HepG2 (cell line): ENCODE measurements around the gene TNFAIP3. TPM values are rescaled to one million over a fixed set of nuclear protein-coding genes. Genes with fewer than 3 reads are reported as not detected.

Experiments
- ATAC-seq: fragments of 200-7000 bp; cut with Tn5 transposase; 3 replicates; pipeline ENCODE4 v1.9.1; 2020; ENCODE audit warnings: mild to moderate bottlenecking, moderate library complexity
- BruUV-seq: library from RNA; stranded (reverse); fragments of 400-500 nt; replicated peaks from 2 replicates; lab custom pipeline; 2021; lab: Mats Ljungman, UMichigan
- CTCF ChIA-PET: fragments of 300-600 bp; formaldehyde crosslinking; extraction: SDS; loops from one replicate; lab custom pipeline; 2021; ENCODE audit warnings: low total read pairs, inconsistent platforms, low intra/inter-chr PET ratio; lab: Yijun Ruan, JAX
- POLR2A ChIA-PET: fragments of 350-600 bp; sonication (Branson Sonifier 250); formaldehyde crosslinking; loops from one replicate; lab custom pipeline; 2020; ENCODE audit warnings: antibody characterized with exemption, inconsistent platforms; lab: Yijun Ruan, JAX
- DNase-seq: peaks from one replicate; pipeline ENCODE4 v3.0.0-alpha.2; 2015; ENCODE audit warnings: low spot score
- FAIRE-seq: peaks from 3 replicates; lab custom pipeline; 2011; peaks lifted over from hg19 to GRCh38; lab: Jason Lieb, UNC
- H2AFZ ChIP-seq: one replicate; pipeline ENCODE4 v1.6.1; 2011; ENCODE audit warnings: low read length, inconsistent platforms
- H3K27ac ChIP-seq: fragments of 300-600 bp; 3 replicates; pipeline ENCODE4 v1.8.0; 2011; ENCODE audit warnings: mixed run types, mild to moderate bottlenecking, mixed read lengths, low read length, inconsistent platforms; ENCODE audit not compliant: insufficient read depth; ENCODE audit errors: extremely low read length
- H3K27me3 ChIP-seq, 2 experiments: fragments of 200-600 bp in 1 of 2; 2 replicates in 1 of 2; 3 replicates in 1 of 2; pipeline versions ENCODE4 v1.6.0 to v1.8.0; 2011; ENCODE audit warnings: low read length in 2 of 2, mild to moderate bottlenecking in 2 of 2, moderate library complexity in 2 of 2, inconsistent platforms in 1 of 2; ENCODE audit not compliant: insufficient read depth in 2 of 2, control insufficient read depth in 1 of 2
- H3K36me3 ChIP-seq, 2 experiments: fragments of 200-600 bp in 1 of 2; replicated peaks in 1 of 2; 2 replicates in 1 of 2; 3 replicates in 1 of 2; pipeline versions ENCODE4 v1.5.1 to v1.8.0; 2011; ENCODE audit warnings: low read length in 2 of 2, inconsistent platforms in 1 of 2; ENCODE audit not compliant: insufficient read depth in 2 of 2, control insufficient read depth in 1 of 2
- H3K4me1 ChIP-seq: 2 replicates; pipeline ENCODE4 v1.5.1; 2012; ENCODE audit warnings: low read length, inconsistent platforms; ENCODE audit not compliant: insufficient read depth
- H3K4me2 ChIP-seq: 2 replicates; pipeline ENCODE4 v1.6.0; 2011; ENCODE audit warnings: low read depth, low read length, inconsistent platforms
- H3K4me3 ChIP-seq, 3 experiments: fragments of 200-600 bp in 1 of 3; sonication (generic), shearing (Covaris generic) in 1 of 3; replicated peaks in 1 of 3; 2 replicates each; pipeline ENCODE4 v1.5.1; 2011 to 2016; ENCODE audit warnings: low read length in 3 of 3, inconsistent platforms in 2 of 3, low read depth in 2 of 3, mild to moderate bottlenecking in 2 of 3, control low read depth in 1 of 3, mixed read lengths in 1 of 3; ENCODE audit not compliant: insufficient read depth in 1 of 3
- H3K79me2 ChIP-seq: one replicate; pipeline ENCODE4 v1.6.1; 2011; ENCODE audit warnings: low read length, inconsistent platforms; ENCODE audit not compliant: insufficient read depth
- H3K9ac ChIP-seq: 2 replicates; pipeline ENCODE4 v1.6.0; 2011; ENCODE audit warnings: mild to moderate bottlenecking, low read depth, low read length, inconsistent platforms; ENCODE audit not compliant: insufficient read depth
- H3K9me3 ChIP-seq: 2 replicates; pipeline ENCODE4 v1.5.1; 2012; ENCODE audit warnings: mild to moderate bottlenecking, low read length
- H4K20me1 ChIP-seq: 2 replicates; pipeline ENCODE4 v1.6.0; 2011; ENCODE audit warnings: inconsistent platforms, mild to moderate bottlenecking, low read length, moderate library complexity; ENCODE audit not compliant: insufficient read depth
- BCL3 ChIP-seq: sonication (generic); formaldehyde crosslinking; IDR thresholded peaks from 2 replicates; pipeline ENCODE4 v1.5.1; 2020; ENCODE audit warnings: mild to moderate bottlenecking, missing genetic modification reagents, moderate library complexity
- ETV6 ChIP-seq: sonication (generic); formaldehyde crosslinking; conservative IDR thresholded peaks from 2 replicates; pipeline ENCODE4 v1.4.0; 2020; ENCODE audit warnings: missing genetic modification reagents
- FOXA3 ChIP-seq: IDR thresholded peaks from 2 replicates; pipeline ENCODE4 v1.6.1; 2016; ENCODE audit warnings: missing genetic modification reagents, missing compliant biosample characterization
- ZNF652 ChIP-seq: IDR thresholded peaks from 2 replicates; pipeline ENCODE4 v1.6.1; 2016; ENCODE audit warnings: low read depth, borderline replicate concordance
- ZNF816 ChIP-seq: sonication (generic); formaldehyde crosslinking; IDR thresholded peaks from 2 replicates; pipeline ENCODE4 v1.8.0; 2022; ENCODE audit warnings: missing genetic modification reagents, mild to moderate bottlenecking, borderline replicate concordance
- WGBS: methylation state at CpG from one replicate; pipeline ENCODE4 v1.1.6; 2017; ENCODE audit warnings: low lambda C conversion rate; 5-methylcytosine and 5-hydroxymethylcytosine counted together
- in situ Hi-C: cut with HindIII; loops from 2 replicates; pipeline ENCODE4 v1.10.0; 2017; ENCODE audit warnings: low pct_unique_long_range_greater_than_20kb; ENCODE audit not compliant: extremely low pct_ligation_motif_present
- intact Hi-C: fragments of 100-400 bp; cut with micrococcal nuclease; formaldehyde crosslinking; loops from one replicate; pipeline ENCODE4 v1.10.0; 2022; ENCODE audit not compliant: unreplicated experiment
- polyA plus RNA-seq, 8 experiments: library from polyadenylated mRNA; depleted of rRNA in 3 of 8; stranded (reverse) in 7 of 8; unstranded in 1 of 8; fragments of >200 nt; fragmentation: Illumina TruSeq in 4 of 8; extraction: Trizol in 4 of 8; gene quantifications; 2 replicates each; pipeline versions ENCODE4 v1.2.1 to v1.2.3, GENCODE V29; 2011 to 2016; ENCODE audit warnings: low read depth in 4 of 8, missing spikeins in 1 of 8, mixed read lengths in 1 of 8; ENCODE audit not compliant: insufficient read depth in 1 of 8
- total RNA-seq, 5 experiments: library from RNA; depleted of rRNA; stranded (reverse); fragments of >200 nt; fragmentation: Illumina TruSeq; extraction: Trizol; gene quantifications; 2 replicates each; pipeline ENCODE4 v1.2.3, GENCODE V29; 2016; ENCODE audit warnings: low read depth in 1 of 5

The TNFAIP3 gene
- total and polyA plus RNA-seq, 2 of the 13 experiments (the other 11 are each of a cell fraction or from before 2014, with no cell fraction given): 28.2 to 47.1 TPM

DNA sequence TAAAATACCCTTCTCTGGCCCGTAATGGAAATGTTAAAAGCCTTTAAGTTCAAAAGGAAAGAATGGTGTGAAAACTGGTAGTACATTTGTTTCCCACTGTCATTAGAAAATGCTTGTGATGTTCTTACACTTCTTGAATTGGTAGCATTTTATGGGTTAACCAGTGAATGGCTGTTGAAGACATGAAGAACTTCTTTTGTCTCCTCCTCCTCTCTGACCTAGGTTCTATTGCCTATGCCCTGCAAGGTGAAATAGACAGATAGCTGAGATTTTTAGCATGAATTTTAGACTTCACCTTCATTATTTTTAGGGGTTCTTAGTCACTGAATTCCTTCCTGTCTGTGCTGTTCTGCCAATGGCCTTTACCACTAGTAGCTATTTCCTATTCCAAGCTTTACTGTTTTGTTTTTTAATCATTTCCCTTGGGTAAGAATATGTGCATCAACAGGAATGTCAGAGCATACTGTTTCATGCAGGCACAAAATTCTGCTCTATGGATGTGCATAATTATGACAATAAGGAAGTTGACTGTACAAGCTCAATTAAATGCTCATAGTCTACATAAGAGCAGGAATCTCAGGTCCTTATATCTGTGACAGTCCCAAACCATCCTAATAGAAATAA is 4.9 kb downstream of the TNFAIP3 start:
- Histone ChIP-seq H3K27me3 (no peaks in the 10 kb centered on the region; a peak in 1 of 5 replicates), H3K4me1 (peaks cover 69% of the 10 kb centered on the region), H3K79me2 (peaks cover 93% of the 10 kb centered on the region), H3K36me3 (peaks cover 24 to 56% of the 10 kb centered on the region in 2 experiments), H3K27ac (peak overlapping the region; percentile 31), H2AFZ (no peak overlapping the region), H3K9me3 (no peaks in the 10 kb centered on the region), H3K4me3 (peak overlapping the region; percentile 75 to 100 (median 92); a peak in 5 of 6 replicates), H3K9ac (peak overlapping the region; percentile 14; the same call in 1 of the 2 replicates), H4K20me1 (peaks cover 56% of the 10 kb centered on the region), H3K4me2 (peak overlapping the region; percentile 96)
- no peak for FAIRE-seq
- 87% methylated on average over 1 of the region's 1 CpG for WGBS
- TF ChIP-seq ZNF652 (CRISPR knock-in tag) (peak; percentile 81), BCL3 (CRISPR knock-in tag) (no peak)
- ChIA-PET CTCF (interaction anchor here (0.6 kb wide), 1 partner anchor 174 kb away, joined by 3 read pairs; no protein-coding TSS in a partner anchor), POLR2A (interaction anchor here (0.9 to 3.3 kb wide), 7 partner anchors 77 to 174 kb away, joined by 3 to 15 read pairs (median 4); no protein-coding TSS in a partner anchor)
- DNase-seq: no peak
- BruUV-seq: no TSS peak
- intact Hi-C loops: loop anchor here (5.0 kb wide), 1 partner anchor 235 kb away; the partner anchor contains the start of gene PERP
- in situ Hi-C loops: no loop called here
- ATAC-seq: no peak

DNA sequence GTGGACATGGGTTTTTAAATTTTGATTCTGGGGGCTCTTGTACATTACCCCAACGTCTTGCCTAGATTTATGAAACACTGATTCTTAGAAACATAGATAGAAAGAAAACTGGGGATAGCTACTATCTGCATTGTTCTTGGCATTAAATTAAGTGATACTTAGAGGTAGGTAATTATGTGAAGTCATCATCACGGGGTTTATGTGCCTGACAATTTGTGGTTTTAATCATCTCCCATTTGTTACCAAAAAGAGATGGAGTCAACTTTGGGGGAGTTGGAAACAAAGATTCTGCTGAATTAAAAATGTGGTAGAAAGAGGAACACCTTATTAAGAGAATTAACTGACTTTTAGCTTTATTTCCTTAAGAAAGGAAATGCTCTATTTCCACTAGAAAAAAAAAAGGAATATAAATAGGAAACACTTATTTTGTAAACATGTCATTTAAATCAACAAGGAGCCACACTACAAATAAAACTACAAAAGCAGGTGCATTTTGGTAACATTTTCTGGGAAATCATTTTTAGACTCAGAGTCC is 5.6 kb downstream of the TNFAIP3 start:
- Histone ChIP-seq H4K20me1 (peaks cover 56% of the 10 kb centered on the region), H3K36me3 (peaks cover 28 to 63% of the 10 kb centered on the region in 2 experiments), H3K4me3 (peak overlapping the region; percentile 9 to 100 (median 92); a peak in 4 of 6 replicates), H3K9ac (no peak overlapping the region)
- no peak for FAIRE-seq
- TF ChIP-seq ZNF816 (CRISPR knock-in tag) (peak; percentile 13; the same call in 1 of the 2 replicates), ETV6 (CRISPR knock-in tag) (no peak), FOXA3 (no peak)
- TF ChIP-seq, all 625 proteins: peak for 1
- ChIA-PET POLR2A (interaction anchor here (0.8 to 3.3 kb wide), 8 partner anchors 8 to 175 kb away, joined by 3 to 15 read pairs (median 4); no protein-coding TSS in a partner anchor), CTCF (no interaction called here)
- H3K27me3 ChIP-seq: no peaks in the 10 kb centered on the region; a peak in 1 of 5 replicates
- in situ Hi-C loops: no loop called here
- intact Hi-C loops: loop anchor here (5.0 kb wide), 1 partner anchor 235 kb away; the partner anchor contains the start of gene PERP
- H3K79me2 ChIP-seq: peaks cover 89% of the 10 kb centered on the region
- H2AFZ ChIP-seq: no peak overlapping the region
- peak overlapping the region; percentile 96 for H3K4me2 ChIP-seq
- H3K9me3 ChIP-seq: no peaks in the 10 kb centered on the region
- H3K27ac ChIP-seq: peak overlapping the region; percentile 31
- no peak for DNase-seq
- BruUV-seq: TSS peak; percentile 90
- ATAC-seq: no peak
- H3K4me1 ChIP-seq: peaks cover 69% of the 10 kb centered on the region
- WGBS: 70% methylated on average over 2 of the region's 2 CpGs
